HepG2 (cell line): ENCODE data around the gene AXIN1. TPM values are rescaled to one million over a fixed set of nuclear protein-coding genes. Genes with fewer than 3 reads are reported as not detected.

Experiments used
- ATAC-seq: fragments of 200-7000 bp; cut with Tn5 transposase; 3 replicates; pipeline ENCODE4 v1.9.1; 2020; ENCODE audit warnings: mild to moderate bottlenecking, moderate library complexity
- BruUV-seq: library from RNA; stranded (reverse); fragments of 400-500 nt; replicated peaks from 2 replicates; lab custom pipeline; 2021; lab: Mats Ljungman, UMichigan
- CTCF ChIA-PET: fragments of 300-600 bp; formaldehyde crosslinking; extraction: SDS; loops from one replicate; lab custom pipeline; 2021; ENCODE audit warnings: low total read pairs, inconsistent platforms, low intra/inter-chr PET ratio; lab: Yijun Ruan, JAX
- POLR2A ChIA-PET: fragments of 350-600 bp; sonication (Branson Sonifier 250); formaldehyde crosslinking; loops from one replicate; lab custom pipeline; 2020; ENCODE audit warnings: antibody characterized with exemption, inconsistent platforms; lab: Yijun Ruan, JAX
- DNase-seq: peaks from one replicate; pipeline ENCODE4 v3.0.0-alpha.2; 2015; ENCODE audit warnings: low spot score
- FAIRE-seq: peaks from 3 replicates; lab custom pipeline; 2011; peaks lifted over from hg19 to GRCh38; lab: Jason Lieb, UNC
- H2AFZ ChIP-seq: one replicate; pipeline ENCODE4 v1.6.1; 2011; ENCODE audit warnings: low read length, inconsistent platforms
- H3K27ac ChIP-seq: fragments of 300-600 bp; 3 replicates; pipeline ENCODE4 v1.8.0; 2011; ENCODE audit warnings: mixed run types, mild to moderate bottlenecking, mixed read lengths, low read length, inconsistent platforms; ENCODE audit not compliant: insufficient read depth; ENCODE audit errors: extremely low read length
- H3K27me3 ChIP-seq, 2 experiments: fragments of 200-600 bp in 1 of 2; 2 replicates in 1 of 2; 3 replicates in 1 of 2; pipeline versions ENCODE4 v1.6.0 to v1.8.0; 2011; ENCODE audit warnings: low read length in 2 of 2, mild to moderate bottlenecking in 2 of 2, moderate library complexity in 2 of 2, inconsistent platforms in 1 of 2; ENCODE audit not compliant: insufficient read depth in 2 of 2, control insufficient read depth in 1 of 2
- H3K36me3 ChIP-seq, 2 experiments: fragments of 200-600 bp in 1 of 2; replicated peaks in 1 of 2; 2 replicates in 1 of 2; 3 replicates in 1 of 2; pipeline versions ENCODE4 v1.5.1 to v1.8.0; 2011; ENCODE audit warnings: low read length in 2 of 2, inconsistent platforms in 1 of 2; ENCODE audit not compliant: insufficient read depth in 2 of 2, control insufficient read depth in 1 of 2
- H3K4me1 ChIP-seq: 2 replicates; pipeline ENCODE4 v1.5.1; 2012; ENCODE audit warnings: low read length, inconsistent platforms; ENCODE audit not compliant: insufficient read depth
- H3K4me2 ChIP-seq: 2 replicates; pipeline ENCODE4 v1.6.0; 2011; ENCODE audit warnings: low read depth, low read length, inconsistent platforms
- H3K4me3 ChIP-seq, 3 experiments: fragments of 200-600 bp in 1 of 3; sonication (generic), shearing (Covaris generic) in 1 of 3; replicated peaks in 1 of 3; 2 replicates each; pipeline ENCODE4 v1.5.1; 2011 to 2016; ENCODE audit warnings: low read length in 3 of 3, inconsistent platforms in 2 of 3, low read depth in 2 of 3, mild to moderate bottlenecking in 2 of 3, control low read depth in 1 of 3, mixed read lengths in 1 of 3; ENCODE audit not compliant: insufficient read depth in 1 of 3
- H3K79me2 ChIP-seq: one replicate; pipeline ENCODE4 v1.6.1; 2011; ENCODE audit warnings: low read length, inconsistent platforms; ENCODE audit not compliant: insufficient read depth
- H3K9ac ChIP-seq: 2 replicates; pipeline ENCODE4 v1.6.0; 2011; ENCODE audit warnings: mild to moderate bottlenecking, low read depth, low read length, inconsistent platforms; ENCODE audit not compliant: insufficient read depth
- H3K9me3 ChIP-seq: 2 replicates; pipeline ENCODE4 v1.5.1; 2012; ENCODE audit warnings: mild to moderate bottlenecking, low read length
- H4K20me1 ChIP-seq: 2 replicates; pipeline ENCODE4 v1.6.0; 2011; ENCODE audit warnings: inconsistent platforms, mild to moderate bottlenecking, low read length, moderate library complexity; ENCODE audit not compliant: insufficient read depth
- GATAD1 ChIP-seq: IDR thresholded peaks from 2 replicates; pipeline ENCODE4 v1.6.1; 2016; ENCODE audit warnings: missing genetic modification reagents, missing compliant biosample characterization
- HDAC2 ChIP-seq: sonication (generic); formaldehyde crosslinking; IDR thresholded peaks from 2 replicates; pipeline ENCODE4 v1.4.0; 2020; ENCODE audit warnings: missing genetic modification reagents
- HDAC6 ChIP-seq: fragments of 200-600 bp; sonication (generic); IDR thresholded peaks from 2 replicates; pipeline ENCODE4 v1.7.0; 2017; ENCODE audit warnings: mild to moderate bottlenecking, antibody characterized with exemption, low read length, low read depth
- NRL ChIP-seq: sonication (generic); formaldehyde crosslinking; IDR thresholded peaks from 2 replicates; pipeline ENCODE4 v1.5.0; 2020; ENCODE audit warnings: missing genetic modification reagents, mild to moderate bottlenecking, moderate library complexity, borderline replicate concordance
- PAWR ChIP-seq: sonication (generic); formaldehyde crosslinking; IDR thresholded peaks from 2 replicates; pipeline ENCODE4 v1.4.0; 2020; ENCODE audit warnings: missing genetic modification reagents, mild to moderate bottlenecking, borderline replicate concordance
- PLSCR1 ChIP-seq: sonication (generic); formaldehyde crosslinking; IDR thresholded peaks from 2 replicates; pipeline ENCODE4 v1.5.0; 2020; ENCODE audit warnings: missing genetic modification reagents, mild to moderate bottlenecking, borderline replicate concordance
- PPARG ChIP-seq: conservative IDR thresholded peaks from 2 replicates; pipeline ENCODE4 v1.6.1; 2016; ENCODE audit warnings: missing biosample characterization, missing genetic modification reagents
- REXO4 ChIP-seq: sonication (generic); formaldehyde crosslinking; IDR thresholded peaks from 2 replicates; pipeline ENCODE4 v1.8.0; 2022; ENCODE audit warnings: missing genetic modification reagents, mild to moderate bottlenecking, borderline replicate concordance
- RFXANK ChIP-seq: IDR thresholded peaks from 2 replicates; pipeline ENCODE4 v1.6.1; 2016
- SAFB2 ChIP-seq: sonication (generic); formaldehyde crosslinking; IDR thresholded peaks from 2 replicates; pipeline ENCODE4 v1.5.1; 2020; ENCODE audit warnings: missing genetic modification reagents, low read depth, mild to moderate bottlenecking, borderline replicate concordance
- SKI ChIP-seq: fragments of 450-650 bp; IDR thresholded peaks from one replicate; pipeline ENCODE4 v1.6.1; 2018; ENCODE audit warnings: mild to moderate bottlenecking; ENCODE audit not compliant: partially characterized antibody
- SUZ12 ChIP-seq: fragments of 150-350 bp; IDR thresholded peaks from 2 replicates; pipeline ENCODE4 v1.6.1; 2014; ENCODE audit warnings: low read depth, low read length
- TCF12 ChIP-seq, 2 experiments: fragments of 450-650 bp in 1 of 2; sonication (generic) in 1 of 2; formaldehyde crosslinking in 1 of 2; IDR thresholded peaks; 2 replicates each; pipeline versions ENCODE4 v1.6.1 to v1.8.0; 2017 to 2022; ENCODE audit warnings: antibody characterized with exemption in 1 of 2, mild to moderate bottlenecking in 1 of 2, missing genetic modification reagents in 1 of 2, moderate library complexity in 1 of 2
- TOE1 ChIP-seq: sonication (generic); formaldehyde crosslinking; IDR thresholded peaks from 2 replicates; pipeline ENCODE4 v1.4.0; 2020; ENCODE audit warnings: mild to moderate bottlenecking, missing genetic modification reagents
- ZC3H13 ChIP-seq: sonication (generic); formaldehyde crosslinking; IDR thresholded peaks from 2 replicates; pipeline ENCODE4 v1.8.1; 2023; ENCODE audit warnings: mild to moderate bottlenecking, missing genetic modification reagents, moderate library complexity
- ZNF205 ChIP-seq: IDR thresholded peaks from 2 replicates; pipeline ENCODE4 v1.6.1; 2018; ENCODE audit warnings: missing biosample characterization, missing genetic modification reagents
- ZNF251 ChIP-seq: sonication (generic); formaldehyde crosslinking; IDR thresholded peaks from 2 replicates; pipeline ENCODE4 v1.9.0; 2021; ENCODE audit warnings: mild to moderate bottlenecking, missing genetic modification reagents
- ZNF720 ChIP-seq: sonication (generic); formaldehyde crosslinking; IDR thresholded peaks from 2 replicates; pipeline ENCODE4 v1.4.0; 2020; ENCODE audit warnings: missing genetic modification reagents
- ZNF777 ChIP-seq: sonication (generic); formaldehyde crosslinking; IDR thresholded peaks from 2 replicates; pipeline ENCODE4 v1.4.0; 2020; ENCODE audit warnings: missing genetic modification reagents
- ZZZ3 ChIP-seq: sonication (generic); formaldehyde crosslinking; IDR thresholded peaks from 2 replicates; pipeline ENCODE4 v1.4.0; 2020; ENCODE audit warnings: missing genetic modification reagents, mild to moderate bottlenecking, borderline replicate concordance
- WGBS: methylation state at CpG from one replicate; pipeline ENCODE4 v1.1.6; 2017; ENCODE audit warnings: low lambda C conversion rate; 5-methylcytosine and 5-hydroxymethylcytosine counted together
- in situ Hi-C: cut with HindIII; loops from 2 replicates; pipeline ENCODE4 v1.10.0; 2017; ENCODE audit warnings: low pct_unique_long_range_greater_than_20kb; ENCODE audit not compliant: extremely low pct_ligation_motif_present
- intact Hi-C: fragments of 100-400 bp; cut with micrococcal nuclease; formaldehyde crosslinking; loops from one replicate; pipeline ENCODE4 v1.10.0; 2022; ENCODE audit not compliant: unreplicated experiment
- polyA plus RNA-seq, 8 experiments: library from polyadenylated mRNA; depleted of rRNA in 3 of 8; stranded (reverse) in 7 of 8; unstranded in 1 of 8; fragments of >200 nt; fragmentation: Illumina TruSeq in 4 of 8; extraction: Trizol in 4 of 8; gene quantifications; 2 replicates each; pipeline versions ENCODE4 v1.2.1 to v1.2.3, GENCODE V29; 2011 to 2016; ENCODE audit warnings: low read depth in 4 of 8, missing spikeins in 1 of 8, mixed read lengths in 1 of 8; ENCODE audit not compliant: insufficient read depth in 1 of 8
- total RNA-seq, 5 experiments: library from RNA; depleted of rRNA; stranded (reverse); fragments of >200 nt; fragmentation: Illumina TruSeq; extraction: Trizol; gene quantifications; 2 replicates each; pipeline ENCODE4 v1.2.3, GENCODE V29; 2016; ENCODE audit warnings: low read depth in 1 of 5

AXIN1 gene
- total and polyA plus RNA-seq, 2 of the 13 experiments (the other 11 are each of a cell fraction or from before 2014, with no cell fraction given), result 24.0 to 26.0 TPM

DNA sequence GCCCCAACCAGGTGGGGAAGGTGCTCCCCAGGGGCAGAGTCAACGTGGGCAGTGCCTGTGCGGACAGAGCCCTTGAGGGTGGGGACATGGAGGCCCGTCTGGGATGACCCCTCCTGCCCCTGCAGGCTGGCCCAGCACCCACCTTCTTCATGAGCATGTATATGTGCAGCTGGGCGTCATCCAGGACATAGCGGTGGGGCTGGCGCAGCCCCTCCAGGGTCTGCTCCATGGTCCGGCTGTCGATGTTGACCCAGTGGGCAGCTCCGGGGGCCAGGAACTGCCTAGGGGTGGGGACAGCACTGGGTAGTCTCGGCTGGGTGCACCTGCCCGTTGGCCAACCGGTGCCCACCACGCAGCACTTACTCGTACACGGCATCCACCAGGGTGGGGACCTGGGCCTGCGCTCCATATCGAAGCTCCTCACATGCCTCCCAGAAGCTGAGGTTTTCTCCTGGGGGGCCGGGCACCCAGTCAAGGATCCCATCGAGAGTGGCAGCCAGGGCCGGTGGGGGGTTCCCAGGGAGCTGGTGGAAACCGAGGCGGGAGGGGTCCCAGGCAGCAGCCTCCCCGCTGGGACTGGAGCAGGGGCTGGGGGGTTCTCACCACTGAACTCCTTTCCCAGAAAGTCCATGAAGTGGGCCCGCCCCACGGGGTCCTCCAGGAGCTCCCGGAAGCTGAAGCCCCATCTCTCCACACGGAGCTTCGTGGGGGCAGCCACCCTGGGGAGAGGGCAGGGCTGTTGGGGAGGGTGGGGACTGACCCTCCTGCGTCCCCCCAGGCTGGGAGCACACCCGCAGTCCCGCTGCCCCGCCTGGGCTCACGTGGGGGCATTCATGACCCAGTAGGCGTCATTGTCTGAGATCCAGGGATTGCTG, 81.9 kb downstream of the AXIN1 start:
- Histone ChIP-seq H4K20me1 (no peaks in the 10 kb centered on the region), H3K9ac (no peak overlapping the region), H3K4me1 (peaks cover 42% of the 10 kb centered on the region), H3K79me2 (no peaks in the 10 kb centered on the region), H2AFZ (no peak overlapping the region), H3K36me3 (no peaks in the 10 kb centered on the region), H3K4me3 (no peak overlapping the region), H3K4me2 (no peak overlapping the region), H3K9me3 (no peaks in the 10 kb centered on the region), H3K27ac (no peak overlapping the region), H3K27me3 (peaks cover 21 to 67% of the 10 kb centered on the region in 2 experiments; a peak in 4 of 5 replicates)
- CTCF ChIA-PET, result no interaction called here
- no peak for TF ChIP-seq REXO4 (CRISPR knock-in tag)
- TF ChIP-seq PPARG (CRISPR knock-in tag), result no peak
- TF ChIP-seq ZNF251 (CRISPR knock-in tag), result no peak
- TF ChIP-seq PLSCR1 (CRISPR knock-in tag), result no peak
- no peak for TF ChIP-seq RFXANK (CRISPR knock-in tag)
- TF ChIP-seq ZC3H13 (CRISPR knock-in tag), result no peak
- no peak for TF ChIP-seq PAWR (CRISPR knock-in tag)
- TF ChIP-seq ZZZ3 (CRISPR knock-in tag), result no peak
- no peak for TF ChIP-seq ZNF205
- no peak for TF ChIP-seq NRL (CRISPR knock-in tag)
- TF ChIP-seq HDAC2 (CRISPR knock-in tag), result no peak
- no peak for TF ChIP-seq SUZ12
- no peak for TF ChIP-seq SAFB2 (CRISPR knock-in tag)
- no peak for TF ChIP-seq HDAC6
- no peak for TF ChIP-seq TOE1 (CRISPR knock-in tag)
- no peak for TF ChIP-seq ZNF720
- TF ChIP-seq GATAD1, result no peak
- TF ChIP-seq TCF12 (IDR thresholded peaks at IDR 0.05), result no peak
- no peak for TF ChIP-seq TCF12 (CRISPR knock-in tag; IDR thresholded peaks at IDR 0.05)
- no peak for TF ChIP-seq SKI
- TF ChIP-seq ZNF777 (CRISPR knock-in tag), result no peak
- DNase-seq, result no peak
- in situ Hi-C loops, result loop anchor here (5.0 kb wide), 1 partner anchor 92 kb away; no protein-coding TSS in a partner anchor
- WGBS, result 28% methylated on average over 5 of the region's 34 CpGs
- FAIRE-seq, result no peak
- intact Hi-C loops, result no loop called here
- no peak for ATAC-seq
- BruUV-seq, result no TSS peak
- POLR2A ChIA-PET, result no interaction called here
